Neural progenitor cell (in vitro differentiated cells): ENCODE data around the gene STARD10. TPM values are rescaled to one million over a fixed set of nuclear protein-coding genes. Genes with fewer than 3 reads are reported as not detected.
A peak's percentile ranks its signal among the peaks of the same experiment; 100 is the strongest.

ENCODE experiments used
- DNase-seq: peaks from one replicate; pipeline ENCODE4 v3.0.0-alpha.2; 2016; ENCODE audit warnings: low spot score
- H2AFZ ChIP-seq: fragments of 200-600 bp; sonication (generic); replicated peaks from 2 replicates; pipeline ENCODE4 v1.6.1; 2016; ENCODE audit warnings: antibody characterized with exemption
- H3F3A ChIP-seq: fragments of 200-600 bp; sonication (generic); 2 replicates; pipeline ENCODE4 v1.6.1; 2016; ENCODE audit warnings: antibody characterized with exemption, low read depth
- H3K27ac ChIP-seq: fragments of 200-600 bp; sonication (generic); 2 replicates; pipeline ENCODE4 v1.5.1; 2016; ENCODE audit warnings: mild to moderate bottlenecking
- H3K27me3 ChIP-seq: fragments of 200-600 bp; sonication (generic); 2 replicates; pipeline ENCODE4 v1.6.1; 2016; ENCODE audit warnings: mild to moderate bottlenecking, moderate library complexity
- H3K36me3 ChIP-seq: fragments of 200-600 bp; sonication (generic); 2 replicates; pipeline ENCODE4 v1.5.1; 2016
- H3K4me1 ChIP-seq: fragments of 200-600 bp; sonication (generic); 2 replicates; pipeline ENCODE4 v1.6.1; 2016; ENCODE audit warnings: mixed run types
- H3K4me2 ChIP-seq: fragments of 200-600 bp; sonication (generic); 2 replicates; pipeline ENCODE4 v1.6.1; 2016
- H3K4me3 ChIP-seq: fragments of 200-600 bp; sonication (generic); 2 replicates; pipeline ENCODE4 v1.5.1; 2016
- H3K79me2 ChIP-seq: fragments of 200-600 bp; sonication (generic); 2 replicates; pipeline ENCODE4 v1.6.1; 2016; ENCODE audit warnings: low read depth
- H3K9ac ChIP-seq: fragments of 200-600 bp; sonication (generic); 2 replicates; pipeline ENCODE4 v1.6.1; 2016
- H3K9me3 ChIP-seq: fragments of 200-600 bp; sonication (generic); 2 replicates; pipeline ENCODE4 v1.5.1; 2016; ENCODE audit warnings: low read depth
- H4K20me1 ChIP-seq: fragments of 200-600 bp; sonication (generic); 2 replicates; pipeline ENCODE4 v1.6.1; 2016; ENCODE audit warnings: low read depth
- H3K27ac Mint-ChIP-seq: 3 replicates; pipeline ENCODE4 v1.8.0; 2021; ENCODE audit warnings: mixed read lengths
- H3K27me3 Mint-ChIP-seq: 2 replicates; pipeline ENCODE4 v1.8.0; 2022; ENCODE audit warnings: low read depth, mild to moderate bottlenecking, inconsistent platforms, moderate library complexity, mixed read lengths; ENCODE audit not compliant: insufficient read depth
- H3K36me3 Mint-ChIP-seq: 3 replicates; pipeline ENCODE4 v1.8.0; 2021; ENCODE audit warnings: mixed read lengths
- H3K4me1 Mint-ChIP-seq: 3 replicates; pipeline ENCODE4 v1.8.0; 2021; ENCODE audit warnings: mixed read lengths
- H3K4me3 Mint-ChIP-seq: 3 replicates; pipeline ENCODE4 v1.8.0; 2021; ENCODE audit warnings: mild to moderate bottlenecking, moderate library complexity, mixed read lengths
- H3K9me3 Mint-ChIP-seq: 3 replicates; pipeline ENCODE4 v1.8.0; 2020; ENCODE audit warnings: mixed read lengths
- EZH2 ChIP-seq: fragments of 200-600 bp; sonication (generic); IDR thresholded peaks from 2 replicates; pipeline ENCODE4 v1.6.1; 2017; ENCODE audit warnings: antibody characterized with exemption, mild to moderate bottlenecking, moderate library complexity
- EZH2phosphoT487 ChIP-seq: fragments of 200-600 bp; sonication (generic); IDR thresholded peaks from 2 replicates; pipeline ENCODE4 v1.6.1; 2017; ENCODE audit warnings: antibody characterized with exemption
- total RNA-seq: library from RNA; depleted of rRNA; stranded (reverse); fragments of >200 nt; gene quantifications from 2 replicates; pipeline ENCODE4 v1.2.3, GENCODE V29; 2015; ENCODE audit warnings: low replicate concordance
- TF ChIP-seq, protein P1 (sequence below): fragments of 200-600 bp; sonication (generic); IDR thresholded peaks from 2 replicates; pipeline ENCODE4 v1.5.1; 2017; ENCODE audit warnings: antibody characterized with exemption, mild to moderate bottlenecking

STARD10 gene
- total RNA-seq, 1 donor from 2014 or later = 13.0 TPM

DNA sequence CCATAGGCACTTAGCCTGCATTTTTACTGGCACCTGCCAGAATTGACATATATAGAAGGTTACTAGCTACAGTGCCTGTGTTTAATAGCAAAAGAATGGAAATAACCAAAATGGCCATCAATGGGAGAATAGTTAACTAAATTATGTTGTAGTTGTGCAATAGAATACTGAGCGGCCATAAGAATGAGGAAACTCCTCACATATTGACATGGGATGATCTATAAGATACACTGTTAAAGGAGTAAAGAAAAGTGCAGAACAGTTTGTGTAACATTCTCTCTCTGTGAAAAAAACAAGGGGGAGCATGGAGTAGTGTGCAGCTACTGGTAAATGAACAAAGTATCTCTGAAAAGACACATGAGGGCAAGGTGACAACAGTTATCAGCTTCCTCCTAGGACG, 63.1 kb downstream of the STARD10 start:
- Histone ChIP-seq H3K9ac (no peak overlapping the region), H3K27ac (no peak overlapping the region), H3F3A (no peaks in the 10 kb centered on the region), H2AFZ (no peak overlapping the region), H3K36me3 (no peaks in the 10 kb centered on the region), H3K9me3 (no peaks in the 10 kb centered on the region), H3K27me3 (no peaks in the 10 kb centered on the region), H3K4me1 (no peaks in the 10 kb centered on the region), H4K20me1 (peaks cover 4% of the 10 kb centered on the region), H3K4me3 (no peak overlapping the region), H3K79me2 (no peaks in the 10 kb centered on the region), H3K4me2 (no peak overlapping the region)
- no peak for DNase-seq
- H3K36me3 Mint-ChIP-seq = no peaks in the 10 kb centered on the region
- peaks cover 4% of the 10 kb centered on the region for H3K4me1 Mint-ChIP-seq
- no peak overlapping the region for H3K27ac Mint-ChIP-seq
- H3K4me3 Mint-ChIP-seq = no peak overlapping the region
- H3K9me3 Mint-ChIP-seq = no peaks in the 10 kb centered on the region
- no peaks in the 10 kb centered on the region for H3K27me3 Mint-ChIP-seq
- no peak for TF ChIP-seq EZH2phosphoT487
- TF ChIP-seq EZH2 = no peak
- TF ChIP-seq, protein P1, sequence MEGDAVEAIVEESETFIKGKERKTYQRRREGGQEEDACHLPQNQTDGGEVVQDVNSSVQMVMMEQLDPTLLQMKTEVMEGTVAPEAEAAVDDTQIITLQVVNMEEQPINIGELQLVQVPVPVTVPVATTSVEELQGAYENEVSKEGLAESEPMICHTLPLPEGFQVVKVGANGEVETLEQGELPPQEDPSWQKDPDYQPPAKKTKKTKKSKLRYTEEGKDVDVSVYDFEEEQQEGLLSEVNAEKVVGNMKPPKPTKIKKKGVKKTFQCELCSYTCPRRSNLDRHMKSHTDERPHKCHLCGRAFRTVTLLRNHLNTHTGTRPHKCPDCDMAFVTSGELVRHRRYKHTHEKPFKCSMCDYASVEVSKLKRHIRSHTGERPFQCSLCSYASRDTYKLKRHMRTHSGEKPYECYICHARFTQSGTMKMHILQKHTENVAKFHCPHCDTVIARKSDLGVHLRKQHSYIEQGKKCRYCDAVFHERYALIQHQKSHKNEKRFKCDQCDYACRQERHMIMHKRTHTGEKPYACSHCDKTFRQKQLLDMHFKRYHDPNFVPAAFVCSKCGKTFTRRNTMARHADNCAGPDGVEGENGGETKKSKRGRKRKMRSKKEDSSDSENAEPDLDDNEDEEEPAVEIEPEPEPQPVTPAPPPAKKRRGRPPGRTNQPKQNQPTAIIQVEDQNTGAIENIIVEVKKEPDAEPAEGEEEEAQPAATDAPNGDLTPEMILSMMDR = no peak

DNA sequence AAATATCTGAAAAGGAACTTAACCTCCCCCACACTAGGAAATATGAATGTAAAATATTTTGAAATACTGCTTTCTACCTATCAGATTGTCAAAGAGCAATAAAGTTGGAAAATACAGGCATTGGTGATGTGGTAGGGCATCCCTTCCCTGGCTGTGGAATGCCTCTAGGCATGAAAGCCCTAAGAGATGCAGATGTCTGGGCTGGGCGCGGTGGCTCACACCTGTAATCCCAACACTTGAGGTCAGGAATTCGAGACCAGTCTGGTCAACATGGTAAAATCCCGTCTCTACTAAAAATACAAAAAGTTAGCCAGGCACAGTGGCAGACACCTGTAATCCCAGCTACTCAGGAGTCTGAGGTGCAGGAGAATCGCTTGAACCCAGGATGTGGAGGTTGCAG, 63.6 kb downstream of the STARD10 start:
- Histone ChIP-seq H3K79me2 (no peaks in the 10 kb centered on the region), H3K9me3 (no peaks in the 10 kb centered on the region), H3K27me3 (no peaks in the 10 kb centered on the region), H3K4me2 (no peak overlapping the region), H3K27ac (no peak overlapping the region), H3K36me3 (no peaks in the 10 kb centered on the region), H3K4me3 (no peak overlapping the region), H2AFZ (no peak overlapping the region), H3K9ac (no peak overlapping the region), H3K4me1 (no peaks in the 10 kb centered on the region), H3F3A (no peaks in the 10 kb centered on the region), H4K20me1 (peaks cover 4% of the 10 kb centered on the region)
- no peaks in the 10 kb centered on the region for H3K27me3 Mint-ChIP-seq
- H3K36me3 Mint-ChIP-seq = no peaks in the 10 kb centered on the region
- peaks cover 6% of the 10 kb centered on the region for H3K4me1 Mint-ChIP-seq
- peak overlapping the region; percentile 34 for H3K27ac Mint-ChIP-seq
- DNase-seq = no peak
- no peak for TF ChIP-seq EZH2phosphoT487
- TF ChIP-seq, protein P1 = no peak
- TF ChIP-seq EZH2 = no peak
- H3K4me3 Mint-ChIP-seq = no peak overlapping the region
- no peaks in the 10 kb centered on the region for H3K9me3 Mint-ChIP-seq

DNA sequence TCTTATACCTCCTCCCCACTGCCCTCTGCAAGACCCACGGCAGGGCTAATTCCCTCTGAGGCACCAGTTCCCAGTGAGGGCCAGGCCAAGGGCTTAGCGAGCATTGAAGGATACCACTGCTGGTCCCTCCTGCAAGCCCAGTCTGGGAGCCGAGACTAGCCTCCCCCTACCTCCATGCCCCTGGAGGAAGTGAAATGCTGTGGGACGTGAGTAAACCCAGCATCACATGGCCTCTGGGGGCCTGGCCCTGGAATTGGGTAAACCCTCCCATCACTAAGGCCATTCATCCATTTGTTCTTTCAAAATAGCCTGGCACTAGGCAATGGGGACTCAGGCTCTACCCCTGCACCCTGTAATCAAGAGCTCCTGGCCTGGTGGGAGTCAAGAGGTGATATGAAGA, 66.3 kb downstream of the STARD10 start:
- no peaks in the 10 kb centered on the region for H3K4me1 ChIP-seq
- no peak overlapping the region for H2AFZ ChIP-seq
- H3K27ac ChIP-seq = peak overlapping the region; percentile 1
- no peak for DNase-seq
- H3K9ac ChIP-seq = no peak overlapping the region
- H3K27me3 Mint-ChIP-seq = no peaks in the 10 kb centered on the region
- H3K27me3 ChIP-seq = no peaks in the 10 kb centered on the region
- H3K4me2 ChIP-seq = no peak overlapping the region
- H3K36me3 ChIP-seq = no peaks in the 10 kb centered on the region
- no peaks in the 10 kb centered on the region for H3K9me3 Mint-ChIP-seq
- H4K20me1 ChIP-seq = peaks cover 3% of the 10 kb centered on the region
- TF ChIP-seq EZH2phosphoT487 (no peak), EZH2 (no peak)
- TF ChIP-seq, protein P1 = no peak
- H3K79me2 ChIP-seq = peaks cover 9% of the 10 kb centered on the region
- H3K4me3 Mint-ChIP-seq = no peak overlapping the region
- H3F3A ChIP-seq = no peaks in the 10 kb centered on the region
- H3K4me1 Mint-ChIP-seq = peaks cover 8% of the 10 kb centered on the region
- no peak overlapping the region for H3K4me3 ChIP-seq
- no peak overlapping the region for H3K27ac Mint-ChIP-seq
- no peaks in the 10 kb centered on the region for H3K9me3 ChIP-seq
- no peaks in the 10 kb centered on the region for H3K36me3 Mint-ChIP-seq
